Thyroid gland (tissue), 4 donors: ENCODE data around the gene RAB15. TPM values are rescaled to one million over a fixed set of nuclear protein-coding genes. Genes with fewer than 3 reads are reported as not detected.

Experiments
- DNase-seq, 2 donors: peaks; one replicate each; pipeline ENCODE4 v3.0.0-alpha.2; 2019
- H3K27ac ChIP-seq, 3 donors: fragments of 200-600 bp; sonication (generic); 1 replicate in 2 of 3; 2 replicates in 1 of 3; pipeline ENCODE4 v1.5.1; 2016 to 2019; ENCODE audit warnings: mild to moderate bottlenecking in 1 of 3, moderate library complexity in 1 of 3
- H3K27me3 ChIP-seq: fragments of 200-600 bp; sonication (generic); one replicate; pipeline ENCODE4 v1.5.1; 2019
- H3K36me3 ChIP-seq, 2 donors: fragments of 200-600 bp; sonication (generic); one replicate each; pipeline ENCODE4 v1.5.1; 2016 to 2019
- H3K4me1 ChIP-seq, 2 donors: fragments of 200-600 bp; sonication (generic); one replicate each; pipeline ENCODE4 v1.5.1; 2017 to 2019
- H3K4me3 ChIP-seq, 3 donors: fragments of 200-600 bp; sonication (generic); replicated peaks in 1 of 3; 1 replicate in 2 of 3; 2 replicates in 1 of 3; pipeline ENCODE4 v1.5.1; 2016; ENCODE audit warnings: mild to moderate bottlenecking in 1 of 3
- H3K9me3 ChIP-seq: fragments of 200-600 bp; sonication (generic); one replicate; pipeline ENCODE4 v1.5.1; 2017
- CTCF ChIP-seq, 6 experiments: fragments of 200-600 bp in 3 of 6; fragments of 450-650 bp in 3 of 6; sonication (generic) in 3 of 6; IDR thresholded peaks; one replicate each; pipeline ENCODE4 v1.5.1; 2016 to 2019; ENCODE audit warnings: antibody characterized with exemption in 6 of 6, mild to moderate bottlenecking in 2 of 6, inconsistent platforms in 1 of 6, moderate library complexity in 1 of 6
- POLR2A ChIP-seq, 2 donors: fragments of 450-650 bp; IDR thresholded peaks; one replicate each; pipeline ENCODE4 v1.6.1; 2017; ENCODE audit warnings: antibody characterized with exemption in 2 of 2, mild to moderate bottlenecking in 2 of 2, moderate library complexity in 1 of 2
- WGBS, 2 donors: methylation state at CpG; one replicate each; pipeline ENCODE4 v1.1.5; 2017; 5-methylcytosine and 5-hydroxymethylcytosine counted together
- intact Hi-C: fragments of 100-400 bp; cut with DNase I; formaldehyde crosslinking; loops from one replicate; pipeline ENCODE4 v1.15.1; 2023
- total RNA-seq, 4 donors: library from RNA; depleted of rRNA; stranded (reverse); fragments of >200 nt; gene quantifications; one replicate each; pipeline ENCODE4 v1.2.3, GENCODE V29; 2016

Gene RAB15
- total RNA-seq, 4 donors from 2014 or later = 6.0 to 12.7 (median 6.3) TPM

- H3K4me1 ChIP-seq = peaks cover 0 to 3% of the 10 kb centered on the region in 2 donors
- DNase-seq = no peak
- H3K9me3 ChIP-seq = no peaks in the 10 kb centered on the region
- 95 to 97% methylated on average over 3 of the region's 3 CpGs for WGBS, 2 donors
- no peaks in the 10 kb centered on the region for H3K27me3 ChIP-seq
- TF ChIP-seq CTCF (IDR thresholded peaks at IDR 0.05) = no peak
- TF ChIP-seq POLR2A (IDR thresholded peaks at IDR 0.05) = no peak
- no peak overlapping the region for H3K4me3 ChIP-seq
- intact Hi-C loops = no loop called here
- H3K27ac ChIP-seq = no peak overlapping the region
- peaks cover 24 to 25% of the 10 kb centered on the region in 2 donors for H3K36me3 ChIP-seq
Measured at GRCh38 chr14:64929014-64929359, 43.1 kb downstream of the RAB15 start.

- TF ChIP-seq POLR2A (IDR thresholded peaks at IDR 0.05) = no peak
- no peak for TF ChIP-seq CTCF (IDR thresholded peaks at IDR 0.05)
- DNase-seq = no peak
- Histone ChIP-seq H3K27ac (no peak overlapping the region), H3K4me1 (peaks cover 0 to 3% of the 10 kb centered on the region in 2 donors), H3K4me3 (no peak overlapping the region), H3K9me3 (no peaks in the 10 kb centered on the region), H3K27me3 (no peaks in the 10 kb centered on the region), H3K36me3 (peaks cover 20 to 25% of the 10 kb centered on the region in 2 donors)
- 81 to 83% methylated on average over 7 of the region's 7 CpGs for WGBS, 2 donors
- intact Hi-C loops = no loop called here
Measured at GRCh38 chr14:64928239-64929013, 43.7 kb downstream of the RAB15 start.

GRCh38 chr14:64927031-64927430 is 45.1 kb downstream of the RAB15 start:
- peaks cover 0 to 3% of the 10 kb centered on the region in 2 donors for H3K4me1 ChIP-seq
- H3K36me3 ChIP-seq = peaks cover 20 to 25% of the 10 kb centered on the region in 2 donors
- 92 to 94% methylated on average over 3 of the region's 3 CpGs for WGBS, 2 donors

GRCh38 chr14:64926398-64926995 is 45.6 kb downstream of the RAB15 start:
- intact Hi-C loops = no loop called here
- H3K27ac ChIP-seq = no peak overlapping the region
- no peaks in the 10 kb centered on the region for H3K9me3 ChIP-seq
- H3K27me3 ChIP-seq = no peaks in the 10 kb centered on the region
- H3K4me3 ChIP-seq = no peak overlapping the region
- DNase-seq = no peak
- 79 to 95% methylated on average over 4 of the region's 4 CpGs for WGBS, 2 donors
- peaks cover 0 to 3% of the 10 kb centered on the region in 2 donors for H3K4me1 ChIP-seq
- H3K36me3 ChIP-seq = peaks cover 20 to 25% of the 10 kb centered on the region in 2 donors
- no peak for TF ChIP-seq POLR2A (IDR thresholded peaks at IDR 0.05)
- no peak for TF ChIP-seq CTCF (IDR thresholded peaks at IDR 0.05)

More at GRCh38 chr14:64927031-64927430, 45.1 kb downstream of the RAB15 start:
- Histone ChIP-seq H3K27me3 (no peaks in the 10 kb centered on the region), H3K4me3 (no peak overlapping the region), H3K9me3 (no peaks in the 10 kb centered on the region), H3K27ac (no peak overlapping the region)
- TF ChIP-seq CTCF (IDR thresholded peaks at IDR 0.05) (no peak), POLR2A (IDR thresholded peaks at IDR 0.05) (no peak)
- intact Hi-C loops = no loop called here
- DNase-seq = no peak

GRCh38 chr14:64923015-64923414 is 49.1 kb downstream of the RAB15 start:
- Histone ChIP-seq H3K27ac (no peak overlapping the region), H3K9me3 (no peaks in the 10 kb centered on the region), H3K36me3 (peaks cover 18 to 25% of the 10 kb centered on the region in 2 donors), H3K4me3 (no peak overlapping the region), H3K27me3 (no peaks in the 10 kb centered on the region), H3K4me1 (peaks cover 9 to 22% of the 10 kb centered on the region in 2 donors)
- intact Hi-C loops = no loop called here
- 91 to 94% methylated on average over 3 of the region's 3 CpGs for WGBS, 2 donors
- no peak for DNase-seq
- TF ChIP-seq POLR2A (IDR thresholded peaks at IDR 0.05) (no peak), CTCF (IDR thresholded peaks at IDR 0.05) (no peak)
